Measurements from ENCODE around the gene ABHD5.

Gene ABHD5

DNA sequence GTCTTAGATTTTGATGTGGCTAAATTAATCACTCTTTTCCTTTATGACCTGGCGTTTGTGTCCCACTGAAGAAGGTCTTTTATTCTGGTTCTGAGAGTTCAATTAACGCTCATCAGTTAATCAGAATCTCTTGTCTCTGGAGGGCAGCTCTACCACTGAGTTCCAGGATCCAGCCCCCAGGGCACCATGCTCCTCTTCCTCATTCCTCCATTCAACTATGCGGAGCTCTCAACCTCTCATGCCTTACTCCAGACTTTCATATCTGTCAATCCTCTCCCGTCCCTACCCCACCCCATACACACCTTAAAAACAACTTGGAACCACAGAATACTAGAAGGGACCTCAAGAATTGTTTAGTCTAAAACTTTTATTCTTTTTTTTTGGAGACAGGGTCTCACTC, 4.8 kb upstream of the ABHD5 start:
- DNase-seq (ENCODE audit: low read depth in 1 of 2, low spot score in 1 of 2), result no peak

DNA sequence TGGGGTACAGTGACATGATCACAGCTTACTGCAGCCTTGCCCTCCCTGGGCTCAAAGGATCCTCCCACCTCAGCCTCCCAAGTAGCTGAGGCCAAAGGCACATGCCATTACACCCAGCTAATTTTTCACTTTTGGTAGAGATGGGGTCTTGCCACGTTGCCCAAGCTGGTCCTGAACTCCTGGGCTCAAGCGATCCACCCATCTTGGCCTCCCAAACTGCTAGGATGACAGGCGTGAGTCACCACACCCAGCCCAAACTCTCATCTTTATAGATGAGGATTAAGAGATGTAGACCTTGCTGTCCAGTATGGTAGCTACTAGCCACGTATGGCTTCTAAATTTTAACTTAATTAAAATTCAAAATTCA, 4.4 kb upstream of the ABHD5 start:
- DNase-seq (ENCODE audit: low read depth in 1 of 2, low spot score in 1 of 2), result no peak

DNA sequence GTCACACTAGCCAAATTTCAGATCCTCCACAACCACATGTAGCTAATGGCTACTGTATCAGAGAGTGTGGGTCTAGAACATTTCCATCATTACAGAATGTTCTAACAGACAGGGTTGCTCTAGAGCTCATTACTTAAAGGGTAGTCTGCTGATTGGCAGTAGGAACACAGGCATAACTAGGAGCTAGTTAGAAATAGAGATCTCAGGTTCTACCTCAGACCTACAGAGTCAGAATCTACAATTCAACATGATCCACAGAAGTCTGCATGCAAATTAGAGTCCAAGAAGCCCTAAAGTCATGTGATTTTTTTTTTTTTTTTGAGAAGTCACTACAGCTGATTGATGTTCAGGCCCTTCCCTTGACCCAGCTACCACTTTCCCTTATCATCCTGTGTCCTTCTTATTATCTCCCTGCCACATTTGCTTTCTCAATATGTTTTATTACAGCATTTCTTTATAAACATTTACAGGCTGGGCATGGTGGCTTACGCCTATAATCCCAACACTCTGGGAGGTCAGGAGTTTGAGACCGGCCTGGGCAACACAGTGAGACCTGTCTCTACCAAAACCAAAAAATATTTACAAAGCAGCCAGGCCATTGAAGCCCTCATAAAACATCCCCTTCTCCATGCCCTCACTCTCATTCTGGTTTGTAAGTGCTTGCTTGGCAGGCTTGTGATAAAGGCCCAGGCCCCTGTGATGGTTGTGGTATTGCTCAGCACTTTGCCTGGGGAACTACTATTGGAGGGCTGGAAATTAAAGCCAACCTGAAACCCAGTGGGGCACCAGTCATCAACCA, 3.8 kb upstream of the ABHD5 start:
- DNase-seq (ENCODE audit: low read depth in 1 of 2, low spot score in 1 of 2), result no peak

DNA sequence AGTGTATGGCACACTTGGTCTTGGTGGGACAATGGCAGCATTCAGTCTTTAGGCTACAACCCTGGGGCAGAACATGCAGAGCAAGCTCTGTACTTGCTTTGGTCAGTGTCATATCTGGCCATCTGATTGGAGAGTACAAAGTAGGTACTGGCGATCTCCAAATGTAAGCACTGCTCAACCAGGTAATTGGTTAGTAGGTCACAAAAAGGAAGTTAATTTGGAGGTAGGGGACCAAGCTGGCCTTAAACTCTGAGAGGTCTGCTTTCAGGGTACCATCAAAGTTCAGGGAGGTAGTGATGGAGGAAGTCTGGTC, 3.3 kb upstream of the ABHD5 start:
- no peak for DNase-seq (ENCODE audit: low read depth in 1 of 2, low spot score in 1 of 2)

DNA sequence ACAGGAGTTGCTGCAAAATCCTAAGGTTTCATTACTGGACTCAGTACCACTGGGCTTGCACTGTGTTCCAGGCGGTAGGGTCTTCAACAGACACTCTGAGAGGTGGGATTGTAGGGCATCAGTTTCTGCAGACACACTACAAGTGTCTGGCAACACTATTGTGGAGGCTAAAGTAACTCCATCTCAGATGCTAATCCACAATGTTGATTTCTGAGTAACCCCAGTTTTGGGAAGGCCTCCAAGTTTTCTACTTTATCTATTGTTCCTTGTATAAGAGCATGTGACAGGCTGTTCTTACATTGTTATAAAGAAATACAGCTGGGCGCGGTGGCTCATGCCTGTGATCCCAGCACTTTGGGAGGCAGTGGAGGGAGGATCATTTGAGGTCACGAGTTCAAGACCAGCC, 2.5 kb upstream of the ABHD5 start:
- no peak for DNase-seq (ENCODE audit: low read depth in 1 of 2, low spot score in 1 of 2)

DNA sequence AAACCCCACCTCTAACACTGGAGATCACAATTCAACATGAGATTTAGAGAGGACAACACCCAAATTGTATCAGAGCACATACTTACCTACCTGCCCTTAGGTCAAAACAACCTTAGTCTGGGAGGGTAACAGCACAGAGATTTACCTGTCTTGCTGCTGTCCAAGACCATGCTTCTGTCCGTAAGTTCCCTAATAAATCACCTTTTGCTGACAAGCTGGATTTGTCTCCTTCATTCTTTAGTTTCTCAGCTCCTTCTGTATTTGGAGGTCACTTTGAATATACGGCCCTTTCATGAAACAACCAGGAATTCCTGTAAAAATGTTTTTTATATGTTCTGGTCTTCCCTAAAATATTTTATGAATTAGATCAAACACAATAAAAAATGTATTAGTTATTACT, 1.6 kb upstream of the ABHD5 start:
- DNase-seq (ENCODE audit: low read depth in 1 of 2, low spot score in 1 of 2), result no peak

DNA sequence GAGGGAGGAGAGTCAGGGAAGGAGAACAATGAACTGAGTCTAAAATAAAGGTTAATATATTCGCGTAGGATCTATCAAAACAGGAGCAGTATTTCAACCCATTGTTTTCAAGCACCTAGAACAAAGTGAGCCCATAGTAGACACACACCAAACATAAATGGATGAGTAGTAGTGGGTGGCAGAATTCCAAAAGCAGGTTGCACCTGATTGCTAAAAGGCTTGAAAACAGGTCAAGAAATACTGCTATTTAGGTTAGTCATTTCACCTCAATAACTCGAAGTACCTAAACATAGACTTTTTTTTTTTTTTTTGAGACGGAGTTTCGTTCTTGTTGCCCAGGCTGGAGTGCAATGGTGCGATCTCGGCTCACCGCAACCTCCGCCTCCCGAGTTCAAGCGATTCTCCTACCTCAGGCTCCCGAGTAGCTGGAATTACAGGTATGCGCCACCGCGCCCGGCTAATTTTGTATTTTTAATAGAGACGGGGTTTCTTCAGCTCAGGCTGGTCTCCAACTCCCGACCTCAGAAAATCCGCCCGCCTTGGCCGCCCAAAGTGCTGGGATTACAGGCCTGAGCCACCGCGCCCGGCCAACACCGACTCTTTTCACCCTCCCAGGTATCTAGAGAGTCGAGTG, 855 bp upstream of the ABHD5 start:
- DNase-seq (ENCODE audit: low read depth in 1 of 2, low spot score in 1 of 2), result no peak

DNA sequence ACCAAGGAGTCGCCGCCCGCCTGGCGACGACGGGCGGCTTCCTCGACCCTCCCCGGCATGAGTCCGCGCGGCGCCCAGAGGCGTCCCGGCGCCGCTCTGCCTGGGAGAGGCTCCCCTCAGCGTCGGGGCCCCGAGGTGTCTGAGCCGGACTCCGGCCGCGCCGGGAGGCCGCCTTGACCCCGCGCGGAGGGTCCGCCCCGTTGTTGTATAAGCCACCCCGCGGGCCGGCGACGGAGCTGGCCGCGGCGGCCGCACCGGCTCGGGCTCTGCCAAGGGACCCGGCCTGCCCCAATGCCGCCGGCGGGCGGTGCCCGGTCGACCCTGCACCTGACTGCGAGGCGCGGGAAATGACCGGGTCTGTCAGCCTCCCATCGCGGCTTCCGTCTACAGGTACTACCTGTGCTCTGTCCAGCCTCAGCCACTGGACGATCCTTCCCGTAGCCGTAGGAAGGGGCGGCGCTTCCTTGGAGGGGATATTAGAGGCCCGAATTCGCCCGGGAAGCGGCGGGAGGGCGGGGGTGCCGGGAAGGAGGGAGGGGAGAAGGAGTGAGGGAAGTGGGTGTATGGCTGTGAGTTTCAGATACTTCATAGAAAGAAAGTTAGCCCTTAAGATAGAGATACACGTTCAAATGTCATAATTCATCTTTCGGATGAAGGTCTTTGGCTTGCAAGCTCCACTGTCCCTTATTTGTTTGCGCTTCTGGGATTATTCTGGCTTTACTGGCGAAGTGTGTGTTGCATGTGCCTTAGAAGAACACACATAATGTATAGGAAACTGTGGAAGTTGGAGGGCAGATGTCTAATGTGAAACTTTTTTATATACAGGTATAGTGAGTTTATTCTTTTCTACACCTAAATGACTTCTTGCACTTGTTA, 620 bp downstream of the ABHD5 start:
- DNase-seq (ENCODE audit: low read depth in 1 of 2, low spot score in 1 of 2), result peak; percentile 9 to 16

DNA sequence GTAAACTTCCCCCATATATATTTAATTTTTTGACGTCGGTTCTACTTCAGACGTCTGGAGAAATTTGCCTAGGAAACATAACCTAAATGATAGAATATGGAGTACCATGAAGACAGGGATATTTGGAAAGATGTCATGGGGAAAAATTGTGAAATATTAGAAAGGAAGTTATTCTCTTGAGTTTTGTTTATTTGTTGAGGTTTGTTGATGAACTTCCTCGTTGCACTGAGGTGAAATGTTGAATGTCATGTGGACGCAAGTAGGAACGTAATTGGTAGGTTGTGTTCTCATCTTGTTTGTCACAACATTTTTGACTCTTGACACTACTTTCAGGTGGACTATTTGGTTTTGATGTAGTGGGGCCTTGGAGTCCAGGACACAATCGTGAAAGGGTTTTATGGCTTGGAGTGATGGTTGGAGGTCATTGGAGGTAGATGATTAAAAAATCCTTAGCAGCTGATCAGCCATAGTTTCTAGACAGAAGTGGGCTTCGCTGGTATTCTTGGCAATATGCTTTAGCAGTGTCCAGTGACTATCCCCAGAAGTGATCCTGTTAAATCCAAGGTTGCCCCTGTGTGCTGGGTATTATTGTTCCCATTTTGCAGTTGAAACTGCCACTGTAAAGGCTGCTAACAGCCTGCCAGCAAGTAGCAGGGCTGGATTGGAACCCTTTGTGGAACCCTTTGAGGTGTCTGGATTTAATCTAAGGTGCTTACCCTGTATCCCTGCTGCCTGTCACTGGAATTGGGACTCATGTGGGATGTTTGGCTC, 1.5 kb downstream of the ABHD5 start:
- DNase-seq (ENCODE audit: low read depth in 1 of 2, low spot score in 1 of 2), result no peak

DNA sequence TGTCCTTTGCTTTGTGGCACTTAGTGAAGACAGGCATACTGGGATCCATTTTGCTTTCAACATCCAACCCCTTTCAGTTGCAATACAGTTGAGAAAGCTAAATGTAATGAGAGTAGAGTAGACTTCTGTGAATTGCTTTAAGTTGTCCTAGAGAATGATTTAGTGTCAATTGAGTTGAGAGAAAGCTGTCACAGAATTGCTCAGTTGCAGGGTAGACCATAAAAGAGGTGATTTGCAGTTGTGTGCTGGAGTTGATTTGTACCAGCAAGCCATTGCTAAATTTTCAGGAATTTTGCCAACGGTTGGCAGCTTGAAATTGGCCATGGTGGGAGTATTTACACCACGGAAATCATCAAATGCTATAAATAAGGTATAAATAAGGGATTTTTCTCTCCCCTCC, 2.2 kb downstream of the ABHD5 start:
- no peak for DNase-seq (ENCODE audit: low read depth in 1 of 2, low spot score in 1 of 2)

DNA sequence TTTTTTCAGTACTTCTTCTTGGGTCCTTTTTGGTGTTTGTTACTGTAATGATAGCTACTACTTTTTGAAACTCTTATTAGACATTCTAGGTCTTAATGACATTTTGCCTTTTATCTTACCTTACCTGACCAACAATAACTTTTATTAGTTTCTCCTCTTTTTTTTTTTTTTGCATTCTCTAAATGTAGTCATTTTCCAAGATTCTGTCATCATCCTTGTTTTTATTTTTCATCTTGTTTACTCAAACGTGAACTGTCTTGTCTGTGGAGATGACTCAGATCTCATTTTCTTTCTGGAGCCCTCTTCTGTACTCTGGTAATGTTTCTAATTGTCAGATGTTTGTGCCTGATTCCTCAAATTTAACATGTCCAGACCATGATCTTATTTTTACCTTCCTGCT, 2.9 kb downstream of the ABHD5 start:
- DNase-seq (ENCODE audit: low read depth in 1 of 2, low spot score in 1 of 2), result no peak

DNA sequence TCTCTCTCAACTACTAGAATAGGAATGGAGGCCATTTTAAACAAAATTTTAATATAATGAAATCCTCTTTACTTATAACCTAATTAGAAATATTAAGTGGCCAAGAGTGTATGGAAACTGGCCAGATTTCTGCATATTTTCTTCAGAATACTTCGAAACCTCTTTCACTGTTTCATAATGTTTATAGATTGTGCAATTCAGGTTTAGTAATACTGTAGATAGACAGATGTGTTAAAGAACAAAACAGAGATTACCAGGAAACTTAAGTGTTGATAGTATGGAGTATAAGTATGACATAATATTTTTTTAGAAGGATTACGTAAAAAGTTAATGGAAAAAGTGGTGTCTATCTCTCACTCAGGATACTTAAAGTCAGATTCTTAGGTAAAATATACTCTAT, 4.7 kb downstream of the ABHD5 start:
- DNase-seq (ENCODE audit: low read depth in 1 of 2, low spot score in 1 of 2), result no peak

DNA sequence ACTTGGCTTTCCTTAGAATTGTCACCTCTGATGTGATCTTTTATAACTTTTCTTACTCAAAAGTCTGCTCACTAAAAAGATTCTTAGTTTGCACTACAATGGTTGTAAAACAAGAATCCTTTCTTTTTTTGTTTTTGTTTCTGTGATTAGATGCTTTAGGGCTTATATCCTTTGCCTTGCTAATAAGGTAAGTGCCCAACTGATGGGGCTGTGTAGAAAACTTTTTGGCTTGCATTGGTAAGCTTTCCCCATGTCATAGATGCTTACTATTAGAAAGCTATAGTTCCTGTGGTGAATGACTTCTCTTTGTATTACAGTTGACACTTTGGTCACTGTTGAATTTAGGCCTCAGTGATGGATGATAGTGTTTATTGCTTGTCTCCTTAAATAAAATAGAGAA, 5.1 kb downstream of the ABHD5 start:
- DNase-seq (ENCODE audit: low read depth in 1 of 2, low spot score in 1 of 2), result no peak

DNA sequence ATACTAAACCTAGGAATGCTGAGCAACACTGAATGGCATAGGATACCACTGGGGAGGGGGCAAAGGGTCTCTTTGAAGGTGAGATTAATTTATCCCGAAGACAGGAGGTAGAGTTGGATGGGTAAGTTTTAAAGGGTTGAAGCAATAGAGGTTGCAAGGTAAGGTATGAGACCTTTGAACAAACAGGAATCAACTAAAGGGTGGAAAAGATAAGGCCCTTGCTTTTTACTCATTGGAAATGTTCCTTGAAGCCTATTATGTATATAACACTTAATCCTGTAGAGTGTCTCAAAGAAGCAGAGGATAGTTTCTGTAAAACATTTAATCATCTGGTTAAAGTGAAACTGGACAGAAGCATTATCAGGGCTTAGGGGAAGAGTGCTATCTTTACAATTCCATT, 5.7 kb downstream of the ABHD5 start:
- no peak for DNase-seq (ENCODE audit: low read depth in 1 of 2, low spot score in 1 of 2)

DNA sequence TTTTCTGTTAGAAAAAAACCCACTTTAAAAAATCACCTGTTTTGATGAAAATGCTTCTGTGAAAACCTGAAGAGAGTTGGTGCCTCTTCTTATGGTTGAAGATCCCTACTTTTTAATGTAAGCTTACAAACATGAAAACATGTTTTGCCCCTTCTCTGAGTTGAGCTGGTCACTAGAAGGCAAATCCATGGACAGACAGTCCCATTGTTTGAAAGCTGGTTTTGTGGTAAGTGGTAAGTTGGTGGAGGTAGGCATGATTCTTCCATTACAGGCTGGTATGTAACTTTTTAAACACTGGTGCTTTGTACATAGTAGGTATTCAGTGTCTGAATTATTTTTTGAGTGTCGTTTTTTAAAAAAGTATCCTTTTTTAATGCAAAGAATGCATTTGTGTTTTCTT, 6.1 kb downstream of the ABHD5 start:
- no peak for DNase-seq (ENCODE audit: low read depth in 1 of 2, low spot score in 1 of 2)

DNA sequence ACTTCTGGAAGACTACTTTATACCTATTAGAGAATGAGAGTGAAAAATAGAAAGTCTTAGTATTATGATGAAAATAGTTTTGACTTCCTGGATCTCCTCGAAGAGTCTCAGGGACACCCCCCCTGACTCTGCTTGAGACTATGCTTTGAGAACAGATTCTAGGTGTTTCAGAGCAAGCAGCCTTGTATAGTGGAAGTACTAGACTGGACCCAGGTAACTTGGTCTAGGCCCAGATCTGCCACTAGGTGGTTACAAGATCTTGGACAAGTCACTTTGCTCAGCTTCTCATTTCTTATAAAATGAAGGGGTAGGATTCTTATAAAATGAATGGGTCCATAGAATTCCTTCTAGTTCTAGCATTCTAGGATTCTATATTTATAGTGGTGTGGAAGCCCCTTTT, 9.1 kb downstream of the ABHD5 start:
- DNase-seq (ENCODE audit: low read depth in 1 of 2, low spot score in 1 of 2), result no peak

DNA sequence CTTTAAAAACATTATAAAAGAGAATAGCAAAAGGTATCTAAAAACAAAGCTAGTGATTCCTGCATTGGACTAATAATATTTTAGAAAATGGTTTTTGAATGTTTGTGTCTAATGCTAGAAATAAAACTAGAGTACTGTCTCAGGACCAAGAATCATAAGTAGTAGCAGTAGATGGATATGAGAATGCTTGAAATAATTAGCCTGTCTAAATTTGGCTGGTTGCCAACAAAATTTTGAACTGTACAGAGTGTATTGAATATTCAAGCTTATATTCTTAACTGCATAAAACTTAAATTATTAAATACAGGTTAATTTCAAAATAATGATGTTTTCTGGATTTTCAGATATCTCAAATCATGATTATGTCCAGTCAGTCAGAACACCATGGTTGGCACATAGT, 14.0 kb downstream of the ABHD5 start:
- DNase-seq (ENCODE audit: low read depth in 1 of 2, low spot score in 1 of 2), result no peak

DNA sequence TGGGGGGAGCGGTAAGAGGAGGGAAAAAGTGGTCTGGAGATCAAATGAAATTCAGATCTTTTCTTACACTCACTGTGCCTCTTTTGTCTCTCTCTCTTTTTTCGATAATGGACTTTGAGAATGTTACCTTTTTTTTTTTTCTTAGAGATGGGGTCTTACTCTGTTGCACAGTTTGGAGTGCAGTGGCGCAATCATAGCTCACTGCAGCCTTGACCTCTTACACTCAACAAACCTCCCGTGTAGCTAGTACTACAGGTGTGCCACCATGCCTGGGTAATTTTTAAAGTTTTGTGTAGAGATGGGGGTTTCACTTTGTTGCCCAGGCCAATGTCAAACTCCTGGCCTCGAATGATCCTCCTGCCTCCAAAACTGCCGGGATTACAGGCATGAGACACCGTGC, 15.6 kb downstream of the ABHD5 start:
- DNase-seq (ENCODE audit: low read depth in 1 of 2, low spot score in 1 of 2), result no peak

DNA sequence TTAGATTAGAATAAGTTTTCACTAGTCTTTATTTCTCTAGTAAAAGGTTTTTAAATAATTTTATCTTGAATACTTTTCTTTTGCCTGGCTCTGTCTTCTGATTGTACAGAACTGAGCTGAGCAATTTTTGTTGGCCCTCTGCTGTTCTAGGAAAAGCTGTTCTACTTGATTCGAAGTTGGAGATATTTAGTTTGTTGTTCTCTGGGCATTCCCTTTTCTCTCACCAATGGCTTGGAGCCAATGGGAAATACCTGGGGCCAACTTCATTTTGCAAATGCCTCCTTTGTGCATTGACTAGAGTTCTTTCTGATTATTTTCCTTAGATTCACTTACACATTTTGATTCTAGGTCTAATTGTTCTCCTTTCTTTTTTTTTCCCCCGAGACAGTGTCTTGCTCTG, 16.5 kb downstream of the ABHD5 start:
- DNase-seq (ENCODE audit: low read depth in 1 of 2, low spot score in 1 of 2), result no peak

DNA sequence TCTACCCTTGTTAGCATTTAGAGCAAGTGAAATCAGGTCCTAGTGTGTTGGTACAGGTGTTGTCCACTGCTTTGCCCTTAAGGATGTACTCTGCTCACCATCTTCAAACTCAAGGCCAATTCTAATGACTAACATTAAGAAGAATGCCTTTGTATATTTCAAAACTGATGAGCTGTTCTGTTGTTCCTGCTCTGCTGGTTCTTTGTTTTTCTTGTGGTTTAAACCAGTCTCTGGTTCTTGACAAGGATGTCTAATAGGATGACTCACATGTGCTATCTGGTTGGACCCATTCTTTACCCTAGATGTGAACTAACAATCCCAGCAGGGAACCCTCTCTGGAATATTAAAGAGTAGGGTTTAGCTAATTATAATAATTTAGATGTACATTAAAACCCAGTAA, 17.3 kb downstream of the ABHD5 start:
- no peak for DNase-seq (ENCODE audit: low read depth in 1 of 2, low spot score in 1 of 2)

DNA sequence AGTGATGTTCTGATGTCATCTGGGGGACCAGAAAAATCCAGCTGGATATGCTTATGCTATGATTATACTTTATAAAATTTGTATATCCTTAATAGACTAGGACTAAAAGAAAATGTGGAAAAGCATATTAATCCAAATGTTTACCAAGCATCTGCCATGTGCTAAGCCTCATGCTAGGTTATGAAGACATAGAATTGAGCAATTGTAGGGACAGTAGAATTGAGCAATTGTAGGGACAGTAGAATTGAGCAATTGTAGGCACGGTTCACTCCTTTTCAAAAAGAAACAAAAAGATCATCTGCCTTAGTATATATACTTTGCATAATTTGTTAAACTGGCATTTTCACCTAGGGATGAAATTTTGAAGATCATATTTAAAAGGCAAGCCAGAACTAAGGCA, 18.3 kb downstream of the ABHD5 start:
- no peak for DNase-seq (ENCODE audit: low read depth in 1 of 2, low spot score in 1 of 2)

DNA sequence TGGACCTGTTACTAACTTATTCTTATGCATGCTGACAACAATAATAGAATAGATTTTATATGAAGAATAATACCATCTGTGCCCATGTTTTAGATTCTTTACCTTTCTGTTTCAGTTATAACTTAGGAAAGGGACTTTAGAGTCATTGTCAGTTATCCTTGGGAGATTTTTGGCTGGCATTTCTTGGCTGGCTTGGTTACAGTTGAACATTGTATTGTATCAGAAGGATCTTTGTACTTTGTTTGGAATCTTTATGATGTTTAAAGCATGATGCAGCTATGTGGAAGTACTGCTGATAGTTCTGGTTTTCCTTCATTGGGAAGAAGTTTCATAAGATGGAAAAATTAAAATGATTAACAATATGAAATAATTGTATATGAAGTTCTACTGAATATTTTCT, 19.9 kb downstream of the ABHD5 start:
- DNase-seq (ENCODE audit: low read depth in 1 of 2, low spot score in 1 of 2), result no peak

All from activated T-helper 1 cell treated with anti-CD3 and anti-CD28 coated beads, Interleukin-2, amount 50 U/mL, for 16 hours (primary cell).